ENCODE data around the gene NDFIP2.

GRCh38 chr13:79481685-79482052 lies 714 bp downstream of the NDFIP2 start:
- no peak for TF ChIP-seq POLR2A (IDR thresholded peaks at IDR 0.05; ENCODE audit: low read depth)
- TF ChIP-seq EP300 (IDR thresholded peaks at IDR 0.05): no peak
- no peak for TF ChIP-seq CTCF (IDR thresholded peaks at IDR 0.05)
- TF ChIP-seq POLR2AphosphoS5 (IDR thresholded peaks at IDR 0.05): no peak

All from esophagus muscularis mucosa (tissue), 4 donors.